HCT116 (cell line): ENCODE results near the gene OCEL1.

Source experiments
- EZH2 ChIP-seq: fragments of 200-600 bp; sonication (generic); IDR thresholded peaks from 2 replicates; pipeline ENCODE4 v1.6.1; 2017; ENCODE audit warnings: antibody characterized with exemption, mixed run types
- EZH2phosphoT487 ChIP-seq: fragments of 200-600 bp; IDR thresholded peaks from 2 replicates; pipeline ENCODE4 v1.6.1; 2018; ENCODE audit warnings: antibody characterized with exemption, borderline replicate concordance
- POLR2A ChIP-seq: IDR thresholded peaks from 2 replicates; pipeline ENCODE4 v1.7.0; 2011; ENCODE audit warnings: borderline replicate concordance; ENCODE audit not compliant: insufficient read depth, insufficient read length; ENCODE audit errors: extremely low read depth
- POLR2AphosphoS5 ChIP-seq: IDR thresholded peaks from 2 replicates; pipeline ENCODE4 v1.6.1; 2011; ENCODE audit warnings: mild to moderate bottlenecking, low read depth, low read length, moderate library complexity
- RAD21 ChIP-seq: IDR thresholded peaks from 2 replicates; pipeline ENCODE4 v1.6.1; 2012; ENCODE audit warnings: low read depth, mild to moderate bottlenecking
- TCF7L2 ChIP-seq: IDR thresholded peaks from 2 replicates; pipeline ENCODE4 v1.7.0; 2011; ENCODE audit warnings: borderline replicate concordance, inconsistent platforms; ENCODE audit not compliant: insufficient read depth, insufficient read length; ENCODE audit errors: extremely low read depth
- YY1 ChIP-seq: IDR thresholded peaks from 2 replicates; pipeline ENCODE4 v1.6.1; 2011; ENCODE audit warnings: low read length, low read depth, moderate library complexity, mild to moderate bottlenecking; ENCODE audit not compliant: insufficient replicate concordance; ENCODE audit errors: extremely low read depth
- TF ChIP-seq, protein P1 (sequence below), 3 experiments: fragments of 200-600 bp in 1 of 3; sonication (generic) in 1 of 3; IDR thresholded peaks in 2 of 3; conservative IDR thresholded peaks in 1 of 3; 2 replicates each; pipeline ENCODE4 v1.5.1; 2012 to 2017; ENCODE audit warnings: low read depth in 2 of 3, low read length in 2 of 3, antibody characterized with exemption in 1 of 3, borderline replicate concordance in 1 of 3, control low read depth in 1 of 3, mild to moderate bottlenecking in 1 of 3, mixed read lengths in 1 of 3, mixed run types in 1 of 3, moderate library complexity in 1 of 3; ENCODE audit not compliant: insufficient read depth in 1 of 3
- TF ChIP-seq, protein P2 (sequence below): IDR thresholded peaks from 2 replicates; pipeline ENCODE4 v1.6.1; 2012; ENCODE audit warnings: low read depth
- TF ChIP-seq, protein P3 (sequence below): IDR thresholded peaks from 2 replicates; pipeline ENCODE4 v1.6.1; 2011; ENCODE audit warnings: mild to moderate bottlenecking, low read length, moderate library complexity; ENCODE audit not compliant: insufficient replicate concordance; ENCODE audit errors: extremely low read depth

DNA sequence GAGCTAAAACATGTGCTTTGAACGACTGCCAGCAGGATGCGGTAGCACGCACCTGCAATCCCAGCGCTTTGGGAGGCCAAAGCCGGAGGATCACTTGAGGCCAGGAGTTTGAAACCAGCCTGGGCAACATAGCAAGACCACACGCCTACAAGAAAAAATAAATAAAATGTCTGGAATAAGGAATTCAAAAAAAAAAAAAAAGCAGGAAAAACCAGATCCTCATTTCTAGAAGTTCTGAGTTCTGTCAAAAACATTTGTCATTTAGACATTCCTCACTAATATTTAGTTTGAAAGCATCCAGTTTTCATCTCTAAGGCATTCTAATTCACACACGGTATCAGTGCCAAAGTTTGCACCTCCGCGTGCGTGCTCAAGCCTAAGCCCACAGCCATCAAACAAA lies 47.7 kb upstream of the OCEL1 start:
- TF ChIP-seq, protein P1, sequence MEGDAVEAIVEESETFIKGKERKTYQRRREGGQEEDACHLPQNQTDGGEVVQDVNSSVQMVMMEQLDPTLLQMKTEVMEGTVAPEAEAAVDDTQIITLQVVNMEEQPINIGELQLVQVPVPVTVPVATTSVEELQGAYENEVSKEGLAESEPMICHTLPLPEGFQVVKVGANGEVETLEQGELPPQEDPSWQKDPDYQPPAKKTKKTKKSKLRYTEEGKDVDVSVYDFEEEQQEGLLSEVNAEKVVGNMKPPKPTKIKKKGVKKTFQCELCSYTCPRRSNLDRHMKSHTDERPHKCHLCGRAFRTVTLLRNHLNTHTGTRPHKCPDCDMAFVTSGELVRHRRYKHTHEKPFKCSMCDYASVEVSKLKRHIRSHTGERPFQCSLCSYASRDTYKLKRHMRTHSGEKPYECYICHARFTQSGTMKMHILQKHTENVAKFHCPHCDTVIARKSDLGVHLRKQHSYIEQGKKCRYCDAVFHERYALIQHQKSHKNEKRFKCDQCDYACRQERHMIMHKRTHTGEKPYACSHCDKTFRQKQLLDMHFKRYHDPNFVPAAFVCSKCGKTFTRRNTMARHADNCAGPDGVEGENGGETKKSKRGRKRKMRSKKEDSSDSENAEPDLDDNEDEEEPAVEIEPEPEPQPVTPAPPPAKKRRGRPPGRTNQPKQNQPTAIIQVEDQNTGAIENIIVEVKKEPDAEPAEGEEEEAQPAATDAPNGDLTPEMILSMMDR (IDR thresholded peaks at IDR 0.05 in 2 of 3, conservative IDR thresholded peaks at IDR 0.05 in 1 of 3; ENCODE audit: borderline replicate concordance in 1 of 3, insufficient read depth in 1 of 3, low read depth in 2 of 3, low read length in 2 of 3) = no peak
- no peak for TF ChIP-seq EZH2
- no peak for TF ChIP-seq RAD21
- no peak for TF ChIP-seq TCF7L2
- no peak for TF ChIP-seq POLR2AphosphoS5
- TF ChIP-seq, protein P2, sequence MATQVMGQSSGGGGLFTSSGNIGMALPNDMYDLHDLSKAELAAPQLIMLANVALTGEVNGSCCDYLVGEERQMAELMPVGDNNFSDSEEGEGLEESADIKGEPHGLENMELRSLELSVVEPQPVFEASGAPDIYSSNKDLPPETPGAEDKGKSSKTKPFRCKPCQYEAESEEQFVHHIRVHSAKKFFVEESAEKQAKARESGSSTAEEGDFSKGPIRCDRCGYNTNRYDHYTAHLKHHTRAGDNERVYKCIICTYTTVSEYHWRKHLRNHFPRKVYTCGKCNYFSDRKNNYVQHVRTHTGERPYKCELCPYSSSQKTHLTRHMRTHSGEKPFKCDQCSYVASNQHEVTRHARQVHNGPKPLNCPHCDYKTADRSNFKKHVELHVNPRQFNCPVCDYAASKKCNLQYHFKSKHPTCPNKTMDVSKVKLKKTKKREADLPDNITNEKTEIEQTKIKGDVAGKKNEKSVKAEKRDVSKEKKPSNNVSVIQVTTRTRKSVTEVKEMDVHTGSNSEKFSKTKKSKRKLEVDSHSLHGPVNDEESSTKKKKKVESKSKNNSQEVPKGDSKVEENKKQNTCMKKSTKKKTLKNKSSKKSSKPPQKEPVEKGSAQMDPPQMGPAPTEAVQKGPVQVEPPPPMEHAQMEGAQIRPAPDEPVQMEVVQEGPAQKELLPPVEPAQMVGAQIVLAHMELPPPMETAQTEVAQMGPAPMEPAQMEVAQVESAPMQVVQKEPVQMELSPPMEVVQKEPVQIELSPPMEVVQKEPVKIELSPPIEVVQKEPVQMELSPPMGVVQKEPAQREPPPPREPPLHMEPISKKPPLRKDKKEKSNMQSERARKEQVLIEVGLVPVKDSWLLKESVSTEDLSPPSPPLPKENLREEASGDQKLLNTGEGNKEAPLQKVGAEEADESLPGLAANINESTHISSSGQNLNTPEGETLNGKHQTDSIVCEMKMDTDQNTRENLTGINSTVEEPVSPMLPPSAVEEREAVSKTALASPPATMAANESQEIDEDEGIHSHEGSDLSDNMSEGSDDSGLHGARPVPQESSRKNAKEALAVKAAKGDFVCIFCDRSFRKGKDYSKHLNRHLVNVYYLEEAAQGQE = no peak
- TF ChIP-seq, protein P3, sequence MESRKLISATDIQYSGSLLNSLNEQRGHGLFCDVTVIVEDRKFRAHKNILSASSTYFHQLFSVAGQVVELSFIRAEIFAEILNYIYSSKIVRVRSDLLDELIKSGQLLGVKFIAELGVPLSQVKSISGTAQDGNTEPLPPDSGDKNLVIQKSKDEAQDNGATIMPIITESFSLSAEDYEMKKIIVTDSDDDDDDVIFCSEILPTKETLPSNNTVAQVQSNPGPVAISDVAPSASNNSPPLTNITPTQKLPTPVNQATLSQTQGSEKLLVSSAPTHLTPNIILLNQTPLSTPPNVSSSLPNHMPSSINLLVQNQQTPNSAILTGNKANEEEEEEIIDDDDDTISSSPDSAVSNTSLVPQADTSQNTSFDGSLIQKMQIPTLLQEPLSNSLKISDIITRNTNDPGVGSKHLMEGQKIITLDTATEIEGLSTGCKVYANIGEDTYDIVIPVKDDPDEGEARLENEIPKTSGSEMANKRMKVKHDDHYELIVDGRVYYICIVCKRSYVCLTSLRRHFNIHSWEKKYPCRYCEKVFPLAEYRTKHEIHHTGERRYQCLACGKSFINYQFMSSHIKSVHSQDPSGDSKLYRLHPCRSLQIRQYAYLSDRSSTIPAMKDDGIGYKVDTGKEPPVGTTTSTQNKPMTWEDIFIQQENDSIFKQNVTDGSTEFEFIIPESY = no peak
- TF ChIP-seq POLR2A = no peak
- TF ChIP-seq YY1 = no peak
- TF ChIP-seq EZH2phosphoT487 = no peak
